Measurements from ENCODE around the gene RAPGEF2. TPM values are rescaled to one million over a fixed set of nuclear protein-coding genes. Genes with fewer than 3 reads are reported as not detected.
A peak's percentile ranks its signal among the peaks of the same experiment; 100 is the strongest.

RAPGEF2 gene, protein sequence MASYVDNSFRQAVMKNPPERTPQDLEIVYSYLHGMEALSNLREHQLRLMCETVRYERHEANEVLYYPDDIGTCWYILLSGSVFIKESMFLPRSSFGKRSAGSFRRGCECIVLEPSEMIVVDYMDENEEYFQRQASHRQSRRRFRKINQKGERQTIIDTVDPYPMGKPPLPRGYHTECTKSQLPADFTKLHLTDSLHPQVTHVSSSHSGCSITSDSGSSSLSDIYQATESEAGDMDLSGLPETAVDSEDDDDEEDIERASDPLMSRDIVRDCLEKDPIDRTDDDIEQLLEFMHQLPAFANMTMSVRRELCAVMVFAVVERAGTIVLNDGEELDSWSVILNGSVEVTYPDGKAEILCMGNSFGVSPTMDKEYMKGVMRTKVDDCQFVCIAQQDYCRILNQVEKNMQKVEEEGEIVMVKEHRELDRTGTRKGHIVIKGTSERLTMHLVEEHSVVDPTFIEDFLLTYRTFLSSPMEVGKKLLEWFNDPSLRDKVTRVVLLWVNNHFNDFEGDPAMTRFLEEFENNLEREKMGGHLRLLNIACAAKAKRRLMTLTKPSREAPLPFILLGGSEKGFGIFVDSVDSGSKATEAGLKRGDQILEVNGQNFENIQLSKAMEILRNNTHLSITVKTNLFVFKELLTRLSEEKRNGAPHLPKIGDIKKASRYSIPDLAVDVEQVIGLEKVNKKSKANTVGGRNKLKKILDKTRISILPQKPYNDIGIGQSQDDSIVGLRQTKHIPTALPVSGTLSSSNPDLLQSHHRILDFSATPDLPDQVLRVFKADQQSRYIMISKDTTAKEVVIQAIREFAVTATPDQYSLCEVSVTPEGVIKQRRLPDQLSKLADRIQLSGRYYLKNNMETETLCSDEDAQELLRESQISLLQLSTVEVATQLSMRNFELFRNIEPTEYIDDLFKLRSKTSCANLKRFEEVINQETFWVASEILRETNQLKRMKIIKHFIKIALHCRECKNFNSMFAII (N-terminal part only)
- total RNA-seq (ENCODE audit: low replicate concordance), result 34.6 and 40.6 TPM in 2 replicates
- long read RNA-seq, partial matches to known transcripts, result 6 of 13 reads
- long read RNA-seq, other reads (novel, unspliced or antisense), result 7 of 13 reads

DNA sequence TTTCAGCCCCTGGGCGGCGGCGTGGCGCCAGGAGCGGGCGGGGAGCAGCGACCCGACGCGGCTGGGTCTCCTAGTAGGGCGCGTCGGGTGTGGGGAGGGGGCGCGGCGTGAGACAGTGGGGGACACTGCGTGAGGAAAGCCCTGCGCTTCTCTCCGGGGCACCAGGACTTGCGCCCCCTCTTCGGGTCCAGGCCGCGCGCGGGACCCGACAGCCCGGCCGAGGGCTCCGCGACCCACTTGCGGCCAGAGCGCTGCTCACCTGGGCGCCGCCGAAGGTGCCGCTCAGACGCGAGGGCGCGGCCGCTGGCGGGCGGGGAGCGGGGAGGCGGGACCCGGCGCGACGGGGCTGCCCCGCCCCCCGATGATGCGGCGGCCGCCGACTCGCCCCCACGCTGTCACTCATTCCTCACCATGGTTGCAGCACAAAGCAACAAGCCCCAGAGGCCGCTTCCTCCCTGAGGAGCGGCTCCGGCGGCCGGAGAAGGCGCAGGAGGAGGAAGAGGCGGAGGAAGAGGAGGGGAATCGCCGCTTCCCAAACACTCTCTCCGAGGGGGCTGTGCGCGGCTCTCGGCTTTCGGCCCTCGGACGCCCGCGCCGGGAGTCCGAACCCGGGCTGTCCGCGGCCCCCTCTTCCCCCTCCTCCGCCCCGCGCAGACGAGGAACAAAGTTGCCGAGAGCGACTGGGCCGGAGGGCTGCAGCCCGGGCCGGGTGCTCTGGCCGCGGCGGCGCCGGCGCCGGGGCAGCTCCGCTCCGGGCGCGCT is at the start of gene RAPGEF2:
Gene RAPGEF2, plus strand, starts transcription at position 458 of the 762 bp plus-strand sequence. CDS start 1,084 bp downstream, outside the sequence.
- H3K4me3 Mint-ChIP-seq, result peak within 1 kb of the TSS; percentile 98
- H3K36me3 Mint-ChIP-seq, result no peaks in the 10 kb centered on the region
- H3K9me3 Mint-ChIP-seq, result no peaks in the 10 kb centered on the region
- peak within 1 kb of the TSS; percentile 97 for H3K27ac Mint-ChIP-seq
- peaks cover 39% of the 10 kb centered on the region for H3K4me1 Mint-ChIP-seq (ENCODE audit: unreplicated experiment)
- peak; percentile 90 for DNase-seq (ENCODE audit: extremely low spot score, unreplicated experiment)
- H3K27me3 Mint-ChIP-seq, result peaks cover 14% of the 10 kb centered on the region
- TF ChIP-seq, protein P1, sequence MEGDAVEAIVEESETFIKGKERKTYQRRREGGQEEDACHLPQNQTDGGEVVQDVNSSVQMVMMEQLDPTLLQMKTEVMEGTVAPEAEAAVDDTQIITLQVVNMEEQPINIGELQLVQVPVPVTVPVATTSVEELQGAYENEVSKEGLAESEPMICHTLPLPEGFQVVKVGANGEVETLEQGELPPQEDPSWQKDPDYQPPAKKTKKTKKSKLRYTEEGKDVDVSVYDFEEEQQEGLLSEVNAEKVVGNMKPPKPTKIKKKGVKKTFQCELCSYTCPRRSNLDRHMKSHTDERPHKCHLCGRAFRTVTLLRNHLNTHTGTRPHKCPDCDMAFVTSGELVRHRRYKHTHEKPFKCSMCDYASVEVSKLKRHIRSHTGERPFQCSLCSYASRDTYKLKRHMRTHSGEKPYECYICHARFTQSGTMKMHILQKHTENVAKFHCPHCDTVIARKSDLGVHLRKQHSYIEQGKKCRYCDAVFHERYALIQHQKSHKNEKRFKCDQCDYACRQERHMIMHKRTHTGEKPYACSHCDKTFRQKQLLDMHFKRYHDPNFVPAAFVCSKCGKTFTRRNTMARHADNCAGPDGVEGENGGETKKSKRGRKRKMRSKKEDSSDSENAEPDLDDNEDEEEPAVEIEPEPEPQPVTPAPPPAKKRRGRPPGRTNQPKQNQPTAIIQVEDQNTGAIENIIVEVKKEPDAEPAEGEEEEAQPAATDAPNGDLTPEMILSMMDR (conservative IDR thresholded peaks at IDR 0.05), result no peak

DNA sequence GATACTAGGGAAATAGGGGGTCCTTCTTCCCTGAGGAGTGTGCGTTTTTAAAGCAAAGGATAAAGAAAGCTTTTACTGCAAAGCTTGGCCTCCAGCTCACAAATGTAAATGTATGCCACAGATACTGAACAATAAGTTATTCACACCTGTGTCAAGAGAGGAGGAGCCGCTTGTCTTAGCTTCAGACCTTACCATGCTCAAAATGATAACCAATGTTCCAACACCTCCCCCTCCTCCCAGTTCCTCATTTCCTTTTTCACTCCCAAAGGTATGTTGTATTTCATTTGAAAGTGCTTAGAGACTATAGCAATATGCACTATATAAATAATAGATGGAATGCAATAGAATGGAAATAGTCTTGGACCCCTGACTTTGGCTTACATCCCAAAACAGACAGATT is 47.0 kb upstream of the RAPGEF2 start:
- Mint-ChIP-seq H3K9me3 (no peaks in the 10 kb centered on the region), H3K4me3 (no peak overlapping the region), H3K36me3 (no peaks in the 10 kb centered on the region), H3K27me3 (peaks cover 3% of the 10 kb centered on the region), H3K4me1 (ENCODE audit: unreplicated experiment) (peaks cover 18% of the 10 kb centered on the region), H3K27ac (no peak overlapping the region)
- TF ChIP-seq, protein P1 (conservative IDR thresholded peaks at IDR 0.05), result no peak
- DNase-seq (ENCODE audit: extremely low spot score, unreplicated experiment), result no peak

DNA sequence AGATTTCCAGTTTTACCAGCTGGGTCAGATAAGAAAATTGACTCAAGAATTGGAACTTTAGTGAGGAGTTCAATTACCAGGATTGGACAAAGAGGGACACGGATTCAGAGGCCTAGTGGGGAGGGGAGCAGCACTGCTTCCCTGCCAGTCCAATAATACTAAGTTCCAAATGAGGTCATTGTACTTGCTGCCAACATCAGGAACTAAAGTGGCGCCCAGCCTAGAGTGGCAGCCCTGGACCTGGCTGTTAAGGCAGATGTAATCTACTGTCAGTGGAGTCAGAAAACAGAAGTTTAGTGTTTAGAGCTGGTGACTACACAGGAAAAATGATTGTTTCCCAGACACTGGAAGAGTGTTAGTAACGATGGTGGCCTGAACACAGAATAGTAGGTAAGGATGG is 42.7 kb upstream of the RAPGEF2 start:
- Mint-ChIP-seq H3K4me3 (no peak overlapping the region), H3K4me1 (ENCODE audit: unreplicated experiment) (no peaks in the 10 kb centered on the region), H3K27ac (no peak overlapping the region), H3K27me3 (no peaks in the 10 kb centered on the region), H3K36me3 (no peaks in the 10 kb centered on the region), H3K9me3 (no peaks in the 10 kb centered on the region)
- TF ChIP-seq, protein P1 (conservative IDR thresholded peaks at IDR 0.05), result no peak
- no peak for DNase-seq (ENCODE audit: extremely low spot score, unreplicated experiment)

DNA sequence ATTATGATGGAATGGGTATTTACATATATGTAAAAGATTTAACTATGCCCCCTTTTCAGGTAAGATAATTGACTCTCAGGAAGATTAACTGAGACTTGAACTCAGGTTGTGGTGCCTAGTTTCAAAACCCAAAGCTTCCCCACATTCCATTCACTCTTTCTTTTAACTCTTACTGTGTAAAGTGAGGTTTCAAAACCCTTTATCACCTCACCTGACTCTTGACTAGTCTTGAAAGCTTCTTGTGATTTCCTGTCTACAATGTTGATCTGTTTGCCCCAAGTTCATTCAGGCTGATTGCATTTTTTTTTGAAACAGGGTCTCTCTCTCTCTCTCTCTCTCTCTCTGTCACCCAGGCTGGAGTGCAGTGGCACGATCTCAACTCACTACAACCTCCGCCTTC is 40.5 kb upstream of the RAPGEF2 start:
- Mint-ChIP-seq H3K4me3 (no peak overlapping the region), H3K27ac (no peak overlapping the region), H3K27me3 (no peaks in the 10 kb centered on the region), H3K36me3 (no peaks in the 10 kb centered on the region), H3K4me1 (ENCODE audit: unreplicated experiment) (no peaks in the 10 kb centered on the region), H3K9me3 (no peaks in the 10 kb centered on the region)
- DNase-seq (ENCODE audit: extremely low spot score, unreplicated experiment), result no peak
- TF ChIP-seq, protein P1 (conservative IDR thresholded peaks at IDR 0.05), result no peak

All from type B pancreatic cell (in vitro differentiated cells).